SK-N-SH treated with all-trans-retinoic acid at 6 μM for 48 hours (cell line): ENCODE results near the gene TEKT2.

Experiments
- ARNTL ChIP-seq: fragments of 450-650 bp; formaldehyde crosslinking; IDR thresholded peaks from 2 replicates; pipeline ENCODE4 v1.5.0; 2020; ENCODE audit warnings: low read depth, mild to moderate bottlenecking, moderate library complexity, borderline replicate concordance
- PATZ1 ChIP-seq: fragments of 250-450 bp; sonication (Bioruptor Pico); IDR thresholded peaks from 2 replicates; pipeline ENCODE4 v1.8.0; 2020; ENCODE audit warnings: mild to moderate bottlenecking, moderate library complexity, borderline replicate concordance
- PPARA ChIP-seq: fragments of 250-450 bp; sonication (Bioruptor Pico); IDR thresholded peaks from 2 replicates; pipeline ENCODE4 v1.5.0; 2020; ENCODE audit warnings: mild to moderate bottlenecking, borderline replicate concordance
- ZFP30 ChIP-seq: fragments of 450-650 bp; formaldehyde crosslinking; IDR thresholded peaks from 2 replicates; pipeline ENCODE4 v1.5.0; 2022; ENCODE audit warnings: mild to moderate bottlenecking, moderate library complexity
- ZNF8 ChIP-seq: fragments of 450-650 bp; formaldehyde crosslinking; IDR thresholded peaks from 2 replicates; pipeline ENCODE4 v1.5.0; 2020; ENCODE audit warnings: mild to moderate bottlenecking, moderate library complexity
- TF ChIP-seq, protein P1 (sequence below): fragments of 250-450 bp; sonication (Bioruptor Pico); IDR thresholded peaks from 2 replicates; pipeline ENCODE4 v1.8.0; 2021; ENCODE audit warnings: low read depth, mild to moderate bottlenecking, moderate library complexity, borderline replicate concordance

DNA sequence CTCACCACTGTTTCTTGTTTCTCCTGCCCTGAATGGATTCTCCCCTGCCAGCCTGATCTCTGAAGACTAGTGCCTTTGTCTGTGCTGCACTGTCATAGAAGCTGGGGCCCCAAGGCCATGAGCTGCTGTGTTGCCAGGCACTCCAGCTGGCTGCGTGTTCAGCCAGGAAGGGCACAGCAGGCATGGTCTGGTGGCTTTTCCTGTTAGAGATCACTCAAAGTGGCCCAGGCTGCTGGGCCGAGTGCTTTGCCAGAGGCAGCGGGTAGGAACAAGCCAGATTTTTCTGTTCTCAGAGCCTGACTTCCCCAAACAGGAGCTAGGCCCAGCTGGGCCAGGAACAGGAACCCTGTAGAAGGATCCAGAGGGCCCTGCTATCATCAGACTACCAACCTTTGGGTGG, 10.0 kb downstream of the TEKT2 start:
- TF ChIP-seq ZFP30 (CRISPR knock-in tag) (no peak), PPARA (no peak), ARNTL (CRISPR knock-in tag) (no peak), ZNF8 (CRISPR knock-in tag) (no peak), PATZ1 (no peak)
- TF ChIP-seq, protein P1, sequence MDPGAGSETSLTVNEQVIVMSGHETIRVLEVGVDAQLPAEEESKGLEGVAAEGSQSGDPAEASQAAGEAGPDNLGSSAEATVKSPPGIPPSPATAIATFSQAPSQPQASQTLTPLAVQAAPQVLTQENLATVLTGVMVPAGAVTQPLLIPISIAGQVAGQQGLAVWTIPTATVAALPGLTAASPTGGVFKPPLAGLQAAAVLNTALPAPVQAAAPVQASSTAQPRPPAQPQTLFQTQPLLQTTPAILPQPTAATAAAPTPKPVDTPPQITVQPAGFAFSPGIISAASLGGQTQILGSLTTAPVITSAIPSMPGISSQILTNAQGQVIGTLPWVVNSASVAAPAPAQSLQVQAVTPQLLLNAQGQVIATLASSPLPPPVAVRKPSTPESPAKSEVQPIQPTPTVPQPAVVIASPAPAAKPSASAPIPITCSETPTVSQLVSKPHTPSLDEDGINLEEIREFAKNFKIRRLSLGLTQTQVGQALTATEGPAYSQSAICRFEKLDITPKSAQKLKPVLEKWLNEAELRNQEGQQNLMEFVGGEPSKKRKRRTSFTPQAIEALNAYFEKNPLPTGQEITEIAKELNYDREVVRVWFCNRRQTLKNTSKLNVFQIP, result no peak
